Measurements from ENCODE around the gene SPEF1.

DNA sequence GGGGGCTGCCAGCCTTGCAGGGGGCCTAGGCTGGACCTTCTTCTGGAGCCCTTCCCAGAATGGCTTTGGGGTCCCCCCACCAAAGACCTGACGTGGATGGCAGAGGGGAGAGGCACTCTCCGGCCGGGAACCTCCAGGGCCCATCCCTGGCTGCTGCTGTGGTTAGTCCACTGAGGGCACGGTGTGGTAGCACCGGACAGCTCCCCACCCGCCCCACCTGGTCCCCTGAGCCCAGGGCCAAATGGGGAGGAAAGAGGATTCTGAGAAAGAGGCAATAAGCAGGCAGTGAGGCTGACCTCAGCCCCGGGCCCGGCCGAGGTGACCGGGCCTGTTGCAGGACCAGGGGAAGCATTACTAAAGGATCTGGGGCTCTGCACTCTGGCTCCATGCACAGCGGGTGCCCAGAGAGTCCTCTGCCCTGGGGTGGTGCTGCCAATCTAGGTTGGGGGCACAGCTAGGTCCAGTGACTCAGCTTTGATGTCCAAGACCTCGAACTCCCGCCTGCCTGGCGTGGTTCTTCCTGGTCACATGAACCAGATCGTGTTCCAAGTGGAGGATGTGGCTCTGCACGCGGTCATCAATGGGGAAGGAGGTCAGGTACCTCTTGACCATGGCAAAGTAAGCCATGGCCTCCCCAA is 3.1 kb upstream of the SPEF1 start:
- TF ChIP-seq EZH2 (IDR thresholded peaks at IDR 0.05; ENCODE audit: borderline replicate concordance) = no peak
- TF ChIP-seq, protein P1, sequence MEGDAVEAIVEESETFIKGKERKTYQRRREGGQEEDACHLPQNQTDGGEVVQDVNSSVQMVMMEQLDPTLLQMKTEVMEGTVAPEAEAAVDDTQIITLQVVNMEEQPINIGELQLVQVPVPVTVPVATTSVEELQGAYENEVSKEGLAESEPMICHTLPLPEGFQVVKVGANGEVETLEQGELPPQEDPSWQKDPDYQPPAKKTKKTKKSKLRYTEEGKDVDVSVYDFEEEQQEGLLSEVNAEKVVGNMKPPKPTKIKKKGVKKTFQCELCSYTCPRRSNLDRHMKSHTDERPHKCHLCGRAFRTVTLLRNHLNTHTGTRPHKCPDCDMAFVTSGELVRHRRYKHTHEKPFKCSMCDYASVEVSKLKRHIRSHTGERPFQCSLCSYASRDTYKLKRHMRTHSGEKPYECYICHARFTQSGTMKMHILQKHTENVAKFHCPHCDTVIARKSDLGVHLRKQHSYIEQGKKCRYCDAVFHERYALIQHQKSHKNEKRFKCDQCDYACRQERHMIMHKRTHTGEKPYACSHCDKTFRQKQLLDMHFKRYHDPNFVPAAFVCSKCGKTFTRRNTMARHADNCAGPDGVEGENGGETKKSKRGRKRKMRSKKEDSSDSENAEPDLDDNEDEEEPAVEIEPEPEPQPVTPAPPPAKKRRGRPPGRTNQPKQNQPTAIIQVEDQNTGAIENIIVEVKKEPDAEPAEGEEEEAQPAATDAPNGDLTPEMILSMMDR (IDR thresholded peaks at IDR 0.05; ENCODE audit: poor library complexity) = no peak
- TF ChIP-seq EZH2phosphoT487 (IDR thresholded peaks at IDR 0.05; ENCODE audit: low read depth, severe bottlenecking, unreplicated experiment) = no peak
